ENCODE results near the gene SLC25A12.

DNA sequence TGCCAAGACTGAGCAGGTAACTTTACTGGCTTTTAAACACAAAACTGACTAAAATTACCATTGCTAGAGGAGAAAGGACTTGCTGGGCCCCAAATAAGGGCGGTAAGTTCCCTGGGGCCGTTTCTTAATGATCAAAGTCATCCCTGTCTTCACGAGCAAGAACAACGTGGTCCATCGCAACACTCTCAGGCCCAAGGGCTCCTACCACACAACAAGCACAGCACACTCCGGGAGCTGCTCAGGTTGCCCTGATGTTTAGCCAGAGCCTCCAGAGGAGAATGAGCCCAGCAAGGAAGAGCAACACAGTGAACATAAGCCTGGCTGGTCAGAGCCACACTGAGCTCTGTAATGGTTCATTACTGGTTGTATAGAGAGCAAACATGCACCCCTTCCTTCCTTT lies 104.1 kb downstream of the SLC25A12 start:
- no peak for TF ChIP-seq EZH2 (IDR thresholded peaks at IDR 0.05)
- TF ChIP-seq FOXP2 (optimal IDR thresholded peaks at IDR 0.05; ENCODE audit: control extremely low read depth, extremely low read length, insufficient read depth) = no peak

Data from SK-N-MC (cell line).